GM21619 (cell line): ENCODE data around the gene ERCC1.

Experiments
- ATAC-seq: cut with Tn5 transposase; IDR thresholded peaks from one replicate; pipeline ENCODE4 v1.9.1; 2021; ENCODE audit not compliant: unreplicated experiment

The ERCC1 gene

GRCh38 chr19:45423589-45424190 is at the start of gene ERCC1:
ERCC1 (minus strand) TSS chr19:45423917; CDS start chr19:45423374, 543 bp downstream.
- peak; percentile 56 for ATAC-seq

GRCh38 chr19:45473367-45473681 is 49.6 kb upstream of the ERCC1 start:
- no peak for ATAC-seq

GRCh38 chr19:45472563-45473366 is 49.0 kb upstream of the ERCC1 start:
- no peak for ATAC-seq

GRCh38 chr19:45471931-45472562 is 48.3 kb upstream of the ERCC1 start:
- ATAC-seq = no peak

GRCh38 chr19:45471111-45471930 is 47.6 kb upstream of the ERCC1 start:
- ATAC-seq = no peak

- ATAC-seq = no peak
Observed at GRCh38 chr19:45470762-45471081, 47.0 kb upstream of the ERCC1 start.

- no peak for ATAC-seq
Observed at GRCh38 chr19:45469945-45470761, 46.4 kb upstream of the ERCC1 start.

GRCh38 chr19:45469132-45469944 is 45.6 kb upstream of the ERCC1 start:
- peak; percentile 45 for ATAC-seq

GRCh38 chr19:45468803-45469131 is 45.0 kb upstream of the ERCC1 start:
- no peak for ATAC-seq

GRCh38 chr19:45468159-45468651 is 44.5 kb upstream of the ERCC1 start:
- no peak for ATAC-seq

GRCh38 chr19:45467456-45468158 is 43.9 kb upstream of the ERCC1 start, which contains the start of gene FOSB:
FOSB (plus strand) TSS chr19:45467996; CDS start chr19:45468587, 591 bp downstream.
- peak; percentile 36 for ATAC-seq

- no peak for ATAC-seq
Observed at GRCh38 chr19:45467115-45467455, 43.4 kb upstream of the ERCC1 start.

GRCh38 chr19:45464852-45465441 is 41.2 kb upstream of the ERCC1 start:
- ATAC-seq = no peak

- ATAC-seq = no peak
Observed at GRCh38 chr19:45464274-45464673, 40.6 kb upstream of the ERCC1 start.

- ATAC-seq = no peak
Observed at GRCh38 chr19:45463241-45463640, 39.5 kb upstream of the ERCC1 start.

GRCh38 chr19:45462174-45462573 is 38.5 kb upstream of the ERCC1 start:
- no peak for ATAC-seq

- no peak for ATAC-seq
Observed at GRCh38 chr19:45460807-45461347, 37.2 kb upstream of the ERCC1 start.

- ATAC-seq = no peak
Observed at GRCh38 chr19:45457776-45458175, 34.1 kb upstream of the ERCC1 start.

- no peak for ATAC-seq
Observed at GRCh38 chr19:45456500-45456815, 32.7 kb upstream of the ERCC1 start.
